Measurements from ENCODE around the gene FKBP10.
"Not testable (repeated sequence)": the region's sequence is repeated elsewhere in the genome, so short reads cannot be mapped to it uniquely, and the experiment has no call there.

DNA sequence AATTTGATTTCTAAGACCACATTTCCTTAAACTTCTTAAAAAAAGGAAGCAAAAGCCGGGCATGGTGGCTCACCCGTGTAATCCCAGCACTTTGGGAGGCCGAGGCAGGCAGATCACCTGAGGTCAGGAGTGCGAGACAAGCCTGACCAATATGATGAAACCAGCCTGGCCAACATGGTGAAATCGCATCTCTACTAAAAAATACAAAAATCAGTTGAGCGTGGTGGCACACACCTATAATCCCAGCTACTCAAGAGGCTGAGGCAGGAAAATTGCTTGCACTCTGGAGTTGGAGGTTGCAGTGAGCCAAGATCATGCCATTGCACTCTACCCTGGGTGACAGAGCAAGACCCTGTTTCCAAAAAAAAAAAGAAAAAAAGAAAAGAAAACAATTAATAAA lies 28.0 kb downstream of the FKBP10 start:
- TF ChIP-seq POLR2A (IDR thresholded peaks at IDR 0.05; ENCODE audit: low read depth, low read length); POLR2AphosphoS5 (IDR thresholded peaks at IDR 0.05; ENCODE audit: low read depth, low read length); TAF1 (IDR thresholded peaks at IDR 0.05; ENCODE audit: borderline replicate concordance, low read depth, low read length): not testable (repeated sequence)
